ENCODE data around the gene HDLBP.
A peak's percentile ranks its signal among the peaks of the same experiment; 100 is the strongest.
"Not testable (repeated sequence)": the region's sequence is repeated elsewhere in the genome, so short reads cannot be mapped to it uniquely, and the experiment has no call there.

Gene HDLBP

GRCh38 chr2:241298673-241299072 is 16.8 kb downstream of the HDLBP start:
- no peak for DNase-seq
- in situ Hi-C loops (cut with HindIII; ENCODE audit: low pct_ligation_motif_present, low sequenced_read_pairs) = no loop called here
- H3K27ac ChIP-seq = no peak overlapping the region

GRCh38 chr2:241296767-241297166 is 18.7 kb downstream of the HDLBP start:
- Histone ChIP-seq H3K4me3 (ENCODE audit: low read depth, low read length) (no peak overlapping the region), H3K27ac (no peak overlapping the region), H3K27me3 (replicated peaks) (no peaks in the 10 kb centered on the region), H3K36me3 (replicated peaks) (peaks cover 6% of the 10 kb centered on the region)
- no peak for DNase-seq
- TF ChIP-seq, protein P1, sequence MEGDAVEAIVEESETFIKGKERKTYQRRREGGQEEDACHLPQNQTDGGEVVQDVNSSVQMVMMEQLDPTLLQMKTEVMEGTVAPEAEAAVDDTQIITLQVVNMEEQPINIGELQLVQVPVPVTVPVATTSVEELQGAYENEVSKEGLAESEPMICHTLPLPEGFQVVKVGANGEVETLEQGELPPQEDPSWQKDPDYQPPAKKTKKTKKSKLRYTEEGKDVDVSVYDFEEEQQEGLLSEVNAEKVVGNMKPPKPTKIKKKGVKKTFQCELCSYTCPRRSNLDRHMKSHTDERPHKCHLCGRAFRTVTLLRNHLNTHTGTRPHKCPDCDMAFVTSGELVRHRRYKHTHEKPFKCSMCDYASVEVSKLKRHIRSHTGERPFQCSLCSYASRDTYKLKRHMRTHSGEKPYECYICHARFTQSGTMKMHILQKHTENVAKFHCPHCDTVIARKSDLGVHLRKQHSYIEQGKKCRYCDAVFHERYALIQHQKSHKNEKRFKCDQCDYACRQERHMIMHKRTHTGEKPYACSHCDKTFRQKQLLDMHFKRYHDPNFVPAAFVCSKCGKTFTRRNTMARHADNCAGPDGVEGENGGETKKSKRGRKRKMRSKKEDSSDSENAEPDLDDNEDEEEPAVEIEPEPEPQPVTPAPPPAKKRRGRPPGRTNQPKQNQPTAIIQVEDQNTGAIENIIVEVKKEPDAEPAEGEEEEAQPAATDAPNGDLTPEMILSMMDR (IDR thresholded peaks at IDR 0.05; ENCODE audit: low read depth, low read length, missing control alignments) = no peak
- in situ Hi-C loops (cut with HindIII; ENCODE audit: low pct_ligation_motif_present, low sequenced_read_pairs) = no loop called here

More at GRCh38 chr2:241298673-241299072, 16.8 kb downstream of the HDLBP start:
- Histone ChIP-seq H3K27me3 (replicated peaks) (no peaks in the 10 kb centered on the region), H3K4me3 (ENCODE audit: low read depth, low read length) (no peak overlapping the region), H3K36me3 (replicated peaks) (peaks cover 6% of the 10 kb centered on the region)
- TF ChIP-seq, protein P1 (IDR thresholded peaks at IDR 0.05; ENCODE audit: low read depth, low read length, missing control alignments) = no peak

DNA sequence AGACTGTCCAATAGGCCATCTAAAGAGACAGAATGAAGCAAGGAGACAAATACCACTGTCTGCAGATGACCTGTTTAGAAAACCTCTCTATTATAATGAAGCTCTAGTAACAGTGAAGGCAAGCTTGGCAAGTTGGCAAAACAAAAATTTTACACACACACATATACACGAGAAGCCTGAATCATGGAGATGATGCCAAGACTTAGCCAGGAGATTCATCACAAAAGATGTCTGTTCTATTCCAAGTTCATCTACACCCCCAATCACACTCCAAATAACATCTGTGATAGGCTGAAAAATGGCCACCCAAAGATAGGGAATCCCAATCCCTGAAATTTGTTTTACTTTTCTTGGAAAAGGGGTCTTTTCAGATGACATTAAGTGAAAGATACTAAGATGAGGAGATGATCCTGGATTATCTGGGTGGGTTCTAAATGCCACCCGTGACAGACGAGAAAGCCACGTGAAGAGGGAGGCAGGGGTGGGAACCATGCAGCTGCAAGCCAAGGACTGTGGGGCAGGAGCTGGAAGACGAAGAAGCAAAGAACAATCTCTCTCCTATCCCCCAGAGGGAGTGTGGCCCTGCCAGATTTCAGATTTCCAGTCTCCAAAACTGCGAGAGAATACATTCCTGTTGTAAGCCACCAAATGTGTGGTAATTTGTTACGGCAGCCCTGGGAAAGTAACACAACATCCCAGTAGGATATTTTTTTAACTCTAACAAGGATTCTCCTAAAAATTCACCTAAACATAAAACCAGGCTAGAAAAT is 20.0 kb downstream of the HDLBP start:
- Histone ChIP-seq H3K27me3 (replicated peaks) (no peaks in the 10 kb centered on the region), H3K27ac (no peak overlapping the region), H3K36me3 (replicated peaks) (peaks cover 6% of the 10 kb centered on the region), H3K4me3 (ENCODE audit: low read depth, low read length) (no peak overlapping the region)
- in situ Hi-C loops (cut with HindIII; ENCODE audit: low pct_ligation_motif_present, low sequenced_read_pairs) = no loop called here
- DNase-seq = no peak
- TF ChIP-seq, protein P1 (IDR thresholded peaks at IDR 0.05; ENCODE audit: low read depth, low read length, missing control alignments) = no peak

DNA sequence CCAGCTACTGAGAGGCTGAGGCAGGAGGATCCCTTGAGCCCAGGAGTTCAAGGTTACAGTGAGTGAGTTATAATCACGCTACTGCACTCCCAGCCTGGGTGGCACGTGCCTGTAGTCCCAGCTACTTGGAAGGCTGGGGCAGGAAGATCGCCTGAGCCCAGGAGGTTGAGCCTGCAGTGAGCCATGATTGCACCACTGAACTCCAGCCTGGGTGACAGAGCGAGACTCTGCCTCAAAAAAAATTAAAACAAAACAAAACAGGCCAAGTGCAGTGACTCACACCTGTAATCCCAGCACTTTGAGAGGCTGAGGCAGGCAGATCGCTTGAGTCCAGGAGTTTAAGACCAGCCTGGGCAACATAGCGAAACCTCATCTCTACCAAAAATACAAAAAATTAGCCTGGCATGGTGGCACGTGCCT is 22.1 kb downstream of the HDLBP start:
- H3K27me3 ChIP-seq (replicated peaks); H3K27ac ChIP-seq; in situ Hi-C loops (cut with HindIII; ENCODE audit: low pct_ligation_motif_present, low sequenced_read_pairs); H3K36me3 ChIP-seq (replicated peaks); H3K4me3 ChIP-seq (ENCODE audit: low read depth, low read length): not testable (repeated sequence)
- peak; percentile 51 for DNase-seq

GRCh38 chr2:241291977-241292376 is 23.5 kb downstream of the HDLBP start:
- in situ Hi-C loops (cut with HindIII; ENCODE audit: low pct_ligation_motif_present, low sequenced_read_pairs) = no loop called here
- DNase-seq = no peak

GRCh38 chr2:241291153-241291552 is 24.3 kb downstream of the HDLBP start:
- in situ Hi-C loops (cut with HindIII; ENCODE audit: low pct_ligation_motif_present, low sequenced_read_pairs) = no loop called here
- no peak overlapping the region for H3K27ac ChIP-seq
- TF ChIP-seq, protein P1 (IDR thresholded peaks at IDR 0.05; ENCODE audit: low read depth, low read length, missing control alignments) = no peak
- H3K4me3 ChIP-seq (ENCODE audit: low read depth, low read length) = no peak overlapping the region
- no peak for DNase-seq
- no peaks in the 10 kb centered on the region for H3K27me3 ChIP-seq (replicated peaks)
- no peaks in the 10 kb centered on the region for H3K36me3 ChIP-seq (replicated peaks)

More at GRCh38 chr2:241291977-241292376, 23.5 kb downstream of the HDLBP start:
- no peaks in the 10 kb centered on the region for H3K27me3 ChIP-seq (replicated peaks)
- peaks cover under 1% of the 10 kb centered on the region for H3K36me3 ChIP-seq (replicated peaks)
- TF ChIP-seq, protein P1 (IDR thresholded peaks at IDR 0.05; ENCODE audit: low read depth, low read length, missing control alignments) = no peak
- H3K27ac ChIP-seq = no peak overlapping the region
- no peak overlapping the region for H3K4me3 ChIP-seq (ENCODE audit: low read depth, low read length)

All from brain microvascular endothelial cell (primary cell).